GM12878 (cell line): ENCODE measurements around the gene RALGPS1.

Experiments used
- BACH1 ChIP-seq: fragments of 450-650 bp; IDR thresholded peaks from 2 replicates; pipeline ENCODE4 v1.6.1; 2017; ENCODE audit warnings: mild to moderate bottlenecking, borderline replicate concordance
- BHLHE40 ChIP-seq, 2 experiments: fragments of 450-650 bp in 1 of 2; IDR thresholded peaks; 2 replicates each; pipeline ENCODE4 v1.6.1; 2011 to 2017; ENCODE audit warnings: low read depth in 2 of 2, borderline replicate concordance in 1 of 2, improper control_type of control experiment in 1 of 2, low read length in 1 of 2, mild to moderate bottlenecking in 1 of 2
- CHD4 ChIP-seq: fragments of 200-600 bp; sonication (generic); IDR thresholded peaks from 2 replicates; pipeline ENCODE4 v1.6.1; 2016; ENCODE audit warnings: mild to moderate bottlenecking
- CTCF ChIP-seq, 3 experiments: IDR thresholded peaks in 2 of 3; conservative IDR thresholded peaks in 1 of 3; 2 replicates each; pipeline ENCODE4 v1.5.1; 2011; ENCODE audit warnings: low read depth in 3 of 3, low read length in 3 of 3, mild to moderate bottlenecking in 3 of 3, control low read depth in 2 of 3, moderate library complexity in 2 of 3, inconsistent platforms in 1 of 3, mixed read lengths in 1 of 3; ENCODE audit not compliant: control insufficient read depth in 2 of 3, insufficient read depth in 1 of 3; ENCODE audit errors: extremely low read depth in 1 of 3
- POLR2A ChIP-seq: IDR thresholded peaks from 2 replicates; pipeline ENCODE4 v1.6.1; 2011; ENCODE audit warnings: low read depth, mild to moderate bottlenecking, low read length
- POLR2AphosphoS5 ChIP-seq: IDR thresholded peaks from 2 replicates; pipeline ENCODE4 v1.6.1; 2011; ENCODE audit warnings: mild to moderate bottlenecking, low read length, inconsistent platforms
- PRDM15 ChIP-seq: fragments of 450-650 bp; formaldehyde crosslinking; IDR thresholded peaks from 2 replicates; pipeline ENCODE4 v1.4.0; 2020; ENCODE audit warnings: mild to moderate bottlenecking, moderate library complexity
- RELB ChIP-seq: fragments of 450-650 bp; IDR thresholded peaks from 2 replicates; pipeline ENCODE4 v1.6.1; 2017; ENCODE audit warnings: low read depth, mild to moderate bottlenecking, moderate library complexity
- RFX5 ChIP-seq: IDR thresholded peaks from 2 replicates; pipeline ENCODE4 v1.6.1; 2011; ENCODE audit warnings: low read depth, low read length, improper control_type of control experiment
- SIX5 ChIP-seq: IDR thresholded peaks from 2 replicates; pipeline ENCODE4 v1.6.1; 2011; ENCODE audit warnings: mild to moderate bottlenecking, low read depth, low read length, moderate library complexity; ENCODE audit not compliant: severe bottlenecking
- ZBTB11 ChIP-seq: fragments of 450-650 bp; formaldehyde crosslinking; IDR thresholded peaks from 2 replicates; pipeline ENCODE4 v1.5.0; 2022; ENCODE audit warnings: mild to moderate bottlenecking, missing genetic modification characterization
- TF ChIP-seq, protein P1 (sequence below): fragments of 450-650 bp; IDR thresholded peaks from 2 replicates; pipeline ENCODE4 v1.6.1; 2017; ENCODE audit warnings: antibody characterized with exemption, mild to moderate bottlenecking, moderate library complexity
- TF ChIP-seq, protein P2 (sequence below): IDR thresholded peaks from 2 replicates; pipeline ENCODE4 v1.6.1; 2011; ENCODE audit warnings: low read depth, low read length, improper control_type of control experiment, borderline replicate concordance

DNA sequence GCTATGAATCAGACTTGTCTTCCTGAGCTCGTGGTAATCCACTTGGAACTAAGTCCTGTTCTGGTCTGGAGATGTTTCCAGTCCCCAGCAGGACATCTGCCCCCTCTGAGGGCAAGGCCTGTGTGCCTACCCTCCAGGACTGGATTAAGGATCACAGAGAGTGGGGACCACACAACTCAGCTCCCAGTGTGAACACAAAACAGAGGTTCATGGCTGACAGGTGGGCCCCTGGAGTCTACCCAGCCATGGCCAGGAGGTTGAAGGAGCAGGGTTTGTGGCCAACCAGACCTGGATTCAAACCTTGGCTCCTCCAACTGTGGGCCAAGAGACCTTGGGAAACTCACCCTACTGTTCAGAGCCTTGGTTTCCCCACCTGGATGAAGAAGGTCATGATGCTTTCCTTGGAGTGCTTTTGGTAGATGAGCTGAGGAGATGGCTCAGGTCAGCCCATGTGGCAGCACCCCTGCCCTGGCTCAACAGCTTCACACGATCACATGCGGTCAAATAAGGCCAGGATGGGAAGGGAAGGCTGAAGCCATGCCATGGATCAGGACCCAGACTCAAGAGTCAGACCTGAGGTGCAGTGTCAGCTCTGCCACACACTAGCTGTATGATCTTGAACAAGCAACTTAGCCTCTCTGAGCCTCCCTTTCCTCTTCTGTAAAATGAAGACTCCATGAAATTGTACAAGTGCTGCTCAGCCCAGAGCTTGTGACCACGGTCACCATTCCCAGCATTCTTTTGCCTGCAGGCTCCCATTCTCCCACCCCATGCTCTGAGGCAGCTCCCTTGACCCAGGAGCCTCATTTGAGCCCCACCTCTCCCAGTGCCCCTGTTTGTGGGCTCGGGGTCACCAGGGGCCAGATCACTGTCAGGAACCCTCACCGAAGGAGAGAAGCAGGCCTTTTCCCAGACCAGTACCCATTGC, 235.1 kb downstream of the RALGPS1 start:
- no peak for TF ChIP-seq RFX5
- no peak for TF ChIP-seq CHD4
- TF ChIP-seq, protein P1, sequence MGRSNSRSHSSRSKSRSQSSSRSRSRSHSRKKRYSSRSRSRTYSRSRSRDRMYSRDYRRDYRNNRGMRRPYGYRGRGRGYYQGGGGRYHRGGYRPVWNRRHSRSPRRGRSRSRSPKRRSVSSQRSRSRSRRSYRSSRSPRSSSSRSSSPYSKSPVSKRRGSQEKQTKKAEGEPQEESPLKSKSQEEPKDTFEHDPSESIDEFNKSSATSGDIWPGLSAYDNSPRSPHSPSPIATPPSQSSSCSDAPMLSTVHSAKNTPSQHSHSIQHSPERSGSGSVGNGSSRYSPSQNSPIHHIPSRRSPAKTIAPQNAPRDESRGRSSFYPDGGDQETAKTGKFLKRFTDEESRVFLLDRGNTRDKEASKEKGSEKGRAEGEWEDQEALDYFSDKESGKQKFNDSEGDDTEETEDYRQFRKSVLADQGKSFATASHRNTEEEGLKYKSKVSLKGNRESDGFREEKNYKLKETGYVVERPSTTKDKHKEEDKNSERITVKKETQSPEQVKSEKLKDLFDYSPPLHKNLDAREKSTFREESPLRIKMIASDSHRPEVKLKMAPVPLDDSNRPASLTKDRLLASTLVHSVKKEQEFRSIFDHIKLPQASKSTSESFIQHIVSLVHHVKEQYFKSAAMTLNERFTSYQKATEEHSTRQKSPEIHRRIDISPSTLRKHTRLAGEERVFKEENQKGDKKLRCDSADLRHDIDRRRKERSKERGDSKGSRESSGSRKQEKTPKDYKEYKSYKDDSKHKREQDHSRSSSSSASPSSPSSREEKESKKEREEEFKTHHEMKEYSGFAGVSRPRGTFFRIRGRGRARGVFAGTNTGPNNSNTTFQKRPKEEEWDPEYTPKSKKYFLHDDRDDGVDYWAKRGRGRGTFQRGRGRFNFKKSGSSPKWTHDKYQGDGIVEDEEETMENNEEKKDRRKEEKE, result no peak
- no peak for TF ChIP-seq CTCF (IDR thresholded peaks at IDR 0.05 in 2 of 3, conservative IDR thresholded peaks at IDR 0.05 in 1 of 3; ENCODE audit: control insufficient read depth in 2 of 3, extremely low read depth in 1 of 3, insufficient read depth in 1 of 3, low read depth in 3 of 3, low read length in 3 of 3)
- no peak for TF ChIP-seq ZBTB11 (CRISPR knock-in tag)
- TF ChIP-seq PRDM15 (CRISPR knock-in tag), result no peak
- TF ChIP-seq BACH1, result no peak
- no peak for TF ChIP-seq BHLHE40 (IDR thresholded peaks at IDR 0.05; ENCODE audit: borderline replicate concordance in 1 of 2, low read depth in 2 of 2, low read length in 1 of 2)
- TF ChIP-seq SIX5, result no peak
- TF ChIP-seq RELB, result no peak
- TF ChIP-seq POLR2AphosphoS5, result no peak
- no peak for TF ChIP-seq POLR2A
- TF ChIP-seq, protein P2, sequence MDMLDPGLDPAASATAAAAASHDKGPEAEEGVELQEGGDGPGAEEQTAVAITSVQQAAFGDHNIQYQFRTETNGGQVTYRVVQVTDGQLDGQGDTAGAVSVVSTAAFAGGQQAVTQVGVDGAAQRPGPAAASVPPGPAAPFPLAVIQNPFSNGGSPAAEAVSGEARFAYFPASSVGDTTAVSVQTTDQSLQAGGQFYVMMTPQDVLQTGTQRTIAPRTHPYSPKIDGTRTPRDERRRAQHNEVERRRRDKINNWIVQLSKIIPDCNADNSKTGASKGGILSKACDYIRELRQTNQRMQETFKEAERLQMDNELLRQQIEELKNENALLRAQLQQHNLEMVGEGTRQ, result no peak
